ENCODE data around the gene BET1L. TPM values are rescaled to one million over a fixed set of nuclear protein-coding genes. Genes with fewer than 3 reads are reported as not detected.

The BET1L gene
- total RNA-seq, 1 donor from 2014 or later = 24.0 TPM

DNA sequence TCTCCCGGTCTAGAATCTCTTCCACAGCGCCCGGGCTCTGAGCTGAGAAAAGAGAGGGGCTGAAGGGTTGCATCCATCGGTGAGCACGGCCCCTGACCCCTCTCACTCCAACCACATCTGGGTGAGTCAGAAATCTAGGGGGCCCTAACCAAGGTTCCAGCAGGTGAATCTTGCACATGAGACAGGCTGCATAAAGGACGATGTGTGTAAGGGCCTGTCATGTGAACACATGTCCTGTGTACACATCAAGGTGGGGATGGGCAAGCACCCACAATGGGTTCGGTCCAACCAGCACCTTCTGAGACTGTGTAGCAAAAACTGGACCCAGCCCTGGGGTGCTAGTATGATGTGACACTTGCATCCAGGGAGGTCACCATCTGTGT lies 1.2 kb downstream of the BET1L start:
- Histone ChIP-seq H3K27me3 (ENCODE audit: low read depth) (no peaks in the 10 kb centered on the region), H3K36me3 (peaks cover 46% of the 10 kb centered on the region), H3K27ac (replicated peaks) (peak overlapping the region; percentile 100), H3K9me3 (replicated peaks) (no peaks in the 10 kb centered on the region), H3K4me1 (peaks cover 78% of the 10 kb centered on the region), H3K4me3 (peak overlapping the region; percentile 95)
- DNase-seq = no peak
- intact Hi-C loops (cut with micrococcal nuclease) = no loop called here
- no peak for TF ChIP-seq CTCF (IDR thresholded peaks at IDR 0.05; ENCODE audit: borderline replicate concordance)

- peak overlapping the region; percentile 95 for H3K4me3 ChIP-seq
- peak overlapping the region; percentile 100 for H3K27ac ChIP-seq (replicated peaks)
- no peaks in the 10 kb centered on the region for H3K9me3 ChIP-seq (replicated peaks)
- peaks cover 42% of the 10 kb centered on the region for H3K36me3 ChIP-seq
- DNase-seq = no peak
- peaks cover 72% of the 10 kb centered on the region for H3K4me1 ChIP-seq
- no peak for TF ChIP-seq CTCF (IDR thresholded peaks at IDR 0.05; ENCODE audit: borderline replicate concordance)
- intact Hi-C loops (cut with micrococcal nuclease) = no loop called here
- no peaks in the 10 kb centered on the region for H3K27me3 ChIP-seq (ENCODE audit: low read depth)
Measured at GRCh38 chr11:205221-206001, 1.8 kb downstream of the BET1L start.

- Histone ChIP-seq H3K27me3 (ENCODE audit: low read depth) (no peaks in the 10 kb centered on the region), H3K9me3 (replicated peaks) (no peaks in the 10 kb centered on the region), H3K27ac (replicated peaks) (no peak overlapping the region), H3K4me3 (no peak overlapping the region), H3K4me1 (peaks cover 64% of the 10 kb centered on the region), H3K36me3 (peaks cover 34% of the 10 kb centered on the region)
- DNase-seq = no peak
- intact Hi-C loops (cut with micrococcal nuclease) = no loop called here
- TF ChIP-seq CTCF (IDR thresholded peaks at IDR 0.05; ENCODE audit: borderline replicate concordance) = no peak
Measured at GRCh38 chr11:204587-205109, 2.6 kb downstream of the BET1L start.

DNA sequence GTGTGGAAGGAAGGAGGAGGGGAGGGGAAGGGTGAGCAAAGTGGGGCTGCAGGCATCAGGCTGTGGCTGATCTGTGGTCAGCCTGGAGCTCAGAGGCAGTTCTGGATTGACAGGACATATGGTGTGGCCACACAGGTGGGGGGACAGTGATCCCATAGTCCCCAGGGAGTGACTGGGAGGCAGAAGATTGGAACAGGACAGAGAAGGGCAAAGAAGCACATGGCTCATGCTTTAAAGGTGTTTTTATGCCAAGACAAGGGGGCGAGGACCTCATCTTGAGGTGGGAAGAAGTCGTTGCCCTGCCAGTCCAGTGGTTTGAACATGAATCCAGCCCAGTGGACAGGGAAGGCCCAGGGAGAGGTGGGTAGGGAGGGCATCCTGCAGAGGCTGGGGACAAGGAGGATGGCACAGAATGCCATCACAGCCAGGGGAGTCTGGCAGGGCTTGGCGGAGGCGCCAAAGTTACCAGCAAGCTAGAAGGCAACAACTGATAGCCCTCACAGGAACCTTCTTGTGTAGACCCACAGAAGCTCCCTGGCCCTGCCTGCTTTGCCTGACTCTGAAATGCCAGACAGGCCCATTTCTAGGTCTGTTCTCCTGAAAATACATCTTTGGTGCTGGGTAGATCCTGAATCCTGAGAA lies 3.1 kb downstream of the BET1L start:
- peaks cover 31% of the 10 kb centered on the region for H3K36me3 ChIP-seq

More for the DNA sequence above, 3.1 kb downstream of the BET1L start:
- Histone ChIP-seq H3K27me3 (ENCODE audit: low read depth) (no peaks in the 10 kb centered on the region), H3K4me3 (no peak overlapping the region), H3K4me1 (peaks cover 58% of the 10 kb centered on the region), H3K27ac (replicated peaks) (no peak overlapping the region), H3K9me3 (replicated peaks) (no peaks in the 10 kb centered on the region)
- intact Hi-C loops (cut with micrococcal nuclease) = no loop called here
- no peak for DNase-seq
- TF ChIP-seq CTCF (IDR thresholded peaks at IDR 0.05; ENCODE audit: borderline replicate concordance) = no peak
